Measurements from ENCODE around the gene BUD31.

The BUD31 gene

GRCh38 chr7:99420213-99420612 is 11.4 kb downstream of the BUD31 start:
- DNase-seq (ENCODE audit: low read depth, low spot score), result no peak
- in situ Hi-C loops (cut with HindIII; ENCODE audit: low sequenced_read_pairs), result no loop called here
- H3K4me3 ChIP-seq (ENCODE audit: low read depth, low read length), result no peak overlapping the region
- no peak for TF ChIP-seq CTCF (IDR thresholded peaks at IDR 0.05; ENCODE audit: low read depth, low read length)

GRCh38 chr7:99420986-99421385 is 12.2 kb downstream of the BUD31 start:
- no peak for DNase-seq (ENCODE audit: low read depth, low spot score)
- in situ Hi-C loops (cut with HindIII; ENCODE audit: low sequenced_read_pairs), result no loop called here
- no peak for TF ChIP-seq CTCF (IDR thresholded peaks at IDR 0.05; ENCODE audit: low read depth, low read length)
- no peak overlapping the region for H3K4me3 ChIP-seq (ENCODE audit: low read depth, low read length)

DNA sequence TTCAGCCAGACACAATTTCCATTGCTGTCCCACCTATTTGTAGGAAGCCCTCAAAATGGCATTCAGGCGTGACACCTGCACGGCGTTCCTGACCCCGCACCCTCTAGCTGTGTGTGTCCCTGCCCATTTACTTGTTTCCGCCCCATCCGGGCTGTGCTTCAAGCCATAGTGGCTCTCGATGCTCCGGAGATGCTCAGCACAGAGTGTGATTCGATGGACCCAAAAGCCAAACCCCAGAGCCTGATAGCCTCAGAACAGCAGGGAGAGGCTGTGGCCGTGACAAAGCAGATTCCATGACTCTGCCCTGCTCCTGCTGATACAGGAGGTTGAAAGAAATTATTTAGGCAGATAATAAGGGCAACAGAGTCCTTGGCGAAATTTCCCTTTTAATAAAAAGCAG is 13.4 kb downstream of the BUD31 start:
- no peak for DNase-seq (ENCODE audit: low read depth, low spot score)
- TF ChIP-seq CTCF (IDR thresholded peaks at IDR 0.05; ENCODE audit: low read depth, low read length), result no peak
- H3K4me3 ChIP-seq (ENCODE audit: low read depth, low read length), result no peak overlapping the region
- in situ Hi-C loops (cut with HindIII; ENCODE audit: low sequenced_read_pairs), result no loop called here

GRCh38 chr7:99422625-99423024 is 13.9 kb downstream of the BUD31 start:
- in situ Hi-C loops (cut with HindIII; ENCODE audit: low sequenced_read_pairs), result no loop called here
- TF ChIP-seq CTCF (IDR thresholded peaks at IDR 0.05; ENCODE audit: low read depth, low read length), result no peak
- no peak for DNase-seq (ENCODE audit: low read depth, low spot score)
- H3K4me3 ChIP-seq (ENCODE audit: low read depth, low read length), result no peak overlapping the region

- TF ChIP-seq CTCF (IDR thresholded peaks at IDR 0.05; ENCODE audit: low read depth, low read length), result no peak
- in situ Hi-C loops (cut with HindIII; ENCODE audit: low sequenced_read_pairs), result no loop called here
- no peak overlapping the region for H3K4me3 ChIP-seq (ENCODE audit: low read depth, low read length)
- DNase-seq (ENCODE audit: low read depth, low spot score), result no peak
Measured at GRCh38 chr7:99424932-99425730, 16.4 kb downstream of the BUD31 start.

GRCh38 chr7:99428972-99429566 is 20.3 kb downstream of the BUD31 start:
- in situ Hi-C loops (cut with HindIII; ENCODE audit: low sequenced_read_pairs), result no loop called here
- H3K4me3 ChIP-seq (ENCODE audit: low read depth, low read length), result no peak overlapping the region
- no peak for TF ChIP-seq CTCF (IDR thresholded peaks at IDR 0.05; ENCODE audit: low read depth, low read length)
- DNase-seq (ENCODE audit: low read depth, low spot score), result no peak

Data from astrocyte of the spinal cord (primary cell).